GM12891 (cell line): Measurements from ENCODE around the gene ZMIZ1.

Experiments used
- DNase-seq: peaks from one replicate; pipeline ENCODE4 v3.0.0; 2011; ENCODE audit warnings: low spot score; ENCODE audit not compliant: insufficient read length
- FAIRE-seq: peaks from 2 replicates; lab custom pipeline; 2011; peaks lifted over from hg19 to GRCh38; lab: Jason Lieb, UNC
- PAX5 ChIP-seq: IDR thresholded peaks from 2 replicates; pipeline ENCODE4 v1.6.1; 2011; ENCODE audit warnings: low read length, moderate library complexity, mild to moderate bottlenecking; ENCODE audit not compliant: insufficient read depth, severe bottlenecking
- POLR2A ChIP-seq: IDR thresholded peaks from 2 replicates; pipeline ENCODE4 v1.6.1; 2011; ENCODE audit warnings: low read depth, low read length, control low read depth
- POLR2AphosphoS5 ChIP-seq: IDR thresholded peaks from 2 replicates; pipeline ENCODE4 v1.6.1; 2011; ENCODE audit warnings: low read depth, low read length, control low read depth
- POU2F2 ChIP-seq: IDR thresholded peaks from 2 replicates; pipeline ENCODE4 v1.6.1; 2011; ENCODE audit warnings: low read depth, mild to moderate bottlenecking, control low read depth, low read length, moderate library complexity
- SPI1 ChIP-seq: IDR thresholded peaks from 2 replicates; pipeline ENCODE4 v1.6.1; 2011; ENCODE audit warnings: low read depth, low read length, control low read depth
- TAF1 ChIP-seq: IDR thresholded peaks from 2 replicates; pipeline ENCODE4 v1.6.1; 2011; ENCODE audit warnings: low read depth, low read length, control low read depth

The ZMIZ1 gene

GRCh38 chr10:79262131-79262530, 193.4 kb downstream of the ZMIZ1 start:
- TF ChIP-seq PAX5: no peak
- TF ChIP-seq POLR2AphosphoS5: no peak
- peak; percentile 10; the same call in 1 of the 2 replicates for TF ChIP-seq POU2F2
- no peak for DNase-seq
- FAIRE-seq: no peak

GRCh38 chr10:79262959-79263746, 194.4 kb downstream of the ZMIZ1 start:
- TF ChIP-seq POLR2AphosphoS5 (no peak), PAX5 (no peak), TAF1 (no peak), SPI1 (no peak), POLR2A (no peak), POU2F2 (no peak)
- DNase-seq: no peak
- no peak for FAIRE-seq

GRCh38 chr10:79263939-79264338, 195.2 kb downstream of the ZMIZ1 start:
- DNase-seq (no peak), FAIRE-seq (no peak)
- no peak for TF ChIP-seq SPI1
- no peak for TF ChIP-seq TAF1
- TF ChIP-seq PAX5: no peak
- no peak for TF ChIP-seq POLR2AphosphoS5
- no peak for TF ChIP-seq POLR2A
- TF ChIP-seq POU2F2: no peak

GRCh38 chr10:79264942-79265341, 196.2 kb downstream of the ZMIZ1 start:
- DNase-seq (no peak), FAIRE-seq (no peak)

GRCh38 chr10:79266084-79266483, 197.3 kb downstream of the ZMIZ1 start:
- TF ChIP-seq POLR2AphosphoS5: no peak
- no peak for TF ChIP-seq TAF1
- no peak for TF ChIP-seq PAX5
- TF ChIP-seq SPI1: no peak
- 0 out of 2 replicates have a peak, but pooled peaks have one; percentile 9 for TF ChIP-seq POLR2A
- no peak for TF ChIP-seq POU2F2
- FAIRE-seq (no peak), DNase-seq (no peak)

More at GRCh38 chr10:79264942-79265341, 196.2 kb downstream of the ZMIZ1 start:
- no peak for TF ChIP-seq SPI1
- no peak for TF ChIP-seq PAX5
- no peak for TF ChIP-seq TAF1
- no peak for TF ChIP-seq POU2F2
- TF ChIP-seq POLR2AphosphoS5: no peak
- TF ChIP-seq POLR2A: no peak

- peak; percentile 93 for FAIRE-seq
- peak; percentile 90 for TF ChIP-seq SPI1
- TF ChIP-seq PAX5: no peak
- peak; percentile 80 for DNase-seq
Measured at GRCh38 chr10:79266543-79267312, 198.0 kb downstream of the ZMIZ1 start.

- FAIRE-seq: peak; percentile 74
- no peak for TF ChIP-seq TAF1
- DNase-seq: no peak
Measured at GRCh38 chr10:79267499-79267898, 198.7 kb downstream of the ZMIZ1 start.

GRCh38 chr10:79268161-79268601, 199.4 kb downstream of the ZMIZ1 start:
- DNase-seq (no peak), FAIRE-seq (peak; percentile 26)

GRCh38 chr10:79268742-79269141, 200.0 kb downstream of the ZMIZ1 start:
- FAIRE-seq (no peak), DNase-seq (no peak)
- TF ChIP-seq SPI1: no peak
- no peak for TF ChIP-seq POU2F2
- TF ChIP-seq PAX5: no peak
- no peak for TF ChIP-seq POLR2AphosphoS5
- no peak for TF ChIP-seq TAF1
- TF ChIP-seq POLR2A: no peak

More at GRCh38 chr10:79268161-79268601, 199.4 kb downstream of the ZMIZ1 start:
- TF ChIP-seq TAF1 (no peak), POLR2A (no peak), PAX5 (no peak), POU2F2 (no peak), POLR2AphosphoS5 (no peak), SPI1 (no peak)

- FAIRE-seq: no peak
- TF ChIP-seq POLR2AphosphoS5 (no peak), POLR2A (no peak), POU2F2 (no peak), TAF1 (no peak), SPI1 (no peak), PAX5 (no peak)
- no peak for DNase-seq
Measured at GRCh38 chr10:79269443-79269842, 200.7 kb downstream of the ZMIZ1 start.
